H1 (cell line): ENCODE results near the gene TFF1. TPM values are rescaled to one million over a fixed set of nuclear protein-coding genes. Genes with fewer than 3 reads are reported as not detected.

Experiments
- CTCF ChIA-PET: fragments of 300-600 bp; sonication (Branson Sonifier 250); formaldehyde crosslinking; loops from one replicate; lab custom pipeline; 2021; ENCODE audit not compliant: partially characterized antibody; lab: Charles Lee
- POLR2A ChIA-PET: fragments of 300-600 bp; sonication (Branson Sonifier 250); formaldehyde crosslinking; loops from one replicate; lab custom pipeline; 2021; ENCODE audit warnings: inconsistent platforms; ENCODE audit not compliant: partially characterized antibody; lab: Charles Lee
- DNase-seq, 2 experiments: peaks; one replicate each; pipeline versions ENCODE4 v3.0.0 to v3.0.0-alpha.2; 2010 to 2022; ENCODE audit warnings: low spot score in 2 of 2, low read depth in 1 of 2, mixed read lengths in 1 of 2
- FAIRE-seq: peaks from 2 replicates; lab custom pipeline; 2011; peaks lifted over from hg19 to GRCh38; lab: Jason Lieb, UNC
- H2AFZ ChIP-seq: 2 replicates; pipeline ENCODE4 v1.8.1; 2012; ENCODE audit warnings: low read length, inconsistent platforms
- H2AK5ac ChIP-seq: 2 replicates; pipeline ENCODE4 v1.6.1; 2013; ENCODE audit warnings: low read depth, low read length
- H2BK120ac ChIP-seq: replicated peaks from 2 replicates; pipeline ENCODE3; 2013; ENCODE audit warnings: low read depth, low read length, inconsistent platforms
- H2BK12ac ChIP-seq: 2 replicates; pipeline ENCODE4 v1.6.1; 2013; ENCODE audit warnings: low read depth, low read length
- H2BK15ac ChIP-seq: 2 replicates; pipeline ENCODE4 v1.6.1; 2013; ENCODE audit warnings: low read length
- H2BK20ac ChIP-seq: 2 replicates; pipeline ENCODE4 v1.6.1; 2013; ENCODE audit warnings: low read length
- H2BK5ac ChIP-seq: 2 replicates; pipeline ENCODE4 v1.6.1; 2013; ENCODE audit warnings: low read depth, low read length
- H3K14ac ChIP-seq: 2 replicates; pipeline ENCODE4 v1.6.1; 2013; ENCODE audit warnings: inconsistent platforms; ENCODE audit not compliant: insufficient read length
- H3K18ac ChIP-seq: 2 replicates; pipeline ENCODE4 v1.6.1; 2013; ENCODE audit warnings: low read length; ENCODE audit errors: extremely low read depth
- H3K23ac ChIP-seq: 2 replicates; pipeline ENCODE4 v1.6.1; 2013; ENCODE audit warnings: inconsistent platforms; ENCODE audit not compliant: insufficient read length
- H3K23me2 ChIP-seq: 2 replicates; pipeline ENCODE4 v1.6.1; 2013; ENCODE audit warnings: low read depth, low read length
- H3K27ac ChIP-seq: 2 replicates; pipeline ENCODE4 v1.6.1; 2011; ENCODE audit warnings: low read depth, low read length, inconsistent platforms
- H3K27me3 ChIP-seq, 4 experiments: replicated peaks in 1 of 4; 1 replicate in 1 of 4; 2 replicates in 3 of 4; pipeline versions ENCODE4 v1.6.1 to v1.8.1; 2011 to 2013; ENCODE audit warnings: low read length in 3 of 4, mild to moderate bottlenecking in 3 of 4, inconsistent platforms in 2 of 4, mixed read lengths in 2 of 4, moderate library complexity in 1 of 4; ENCODE audit not compliant: control insufficient read depth in 3 of 4, insufficient read depth in 3 of 4; ENCODE audit errors: extremely low read depth in 1 of 4
- H3K36me3 ChIP-seq, 4 experiments: 2 replicates each; pipeline versions ENCODE4 v1.6.1 to v1.8.1; 2011 to 2013; ENCODE audit warnings: mild to moderate bottlenecking in 4 of 4, low read length in 3 of 4, moderate library complexity in 2 of 4, control low read depth in 1 of 4, inconsistent platforms in 1 of 4; ENCODE audit not compliant: insufficient read depth in 4 of 4, control insufficient read depth in 2 of 4
- H3K4ac ChIP-seq: replicated peaks from 2 replicates; pipeline ENCODE3; 2013; ENCODE audit warnings: low read length, low read depth, mixed read lengths, inconsistent platforms; ENCODE audit not compliant: insufficient read length
- H3K4me1 ChIP-seq, 4 experiments: replicated peaks in 1 of 4; 1 replicate in 1 of 4; 2 replicates in 3 of 4; pipeline versions ENCODE4 v1.6.1 to v1.8.1; 2011 to 2013; ENCODE audit warnings: low read length in 3 of 4, inconsistent platforms in 2 of 4, mixed read lengths in 1 of 4; ENCODE audit not compliant: insufficient read depth in 4 of 4, control insufficient read depth in 3 of 4
- H3K4me2 ChIP-seq, 2 experiments: 2 replicates each; pipeline versions ENCODE4 v1.6.1 to v1.8.1; 2011 to 2013; ENCODE audit warnings: low read depth in 2 of 2, low read length in 2 of 2, control low read depth in 1 of 2, inconsistent platforms in 1 of 2, mild to moderate bottlenecking in 1 of 2; ENCODE audit not compliant: insufficient read depth in 1 of 2
- H3K4me3 ChIP-seq, 4 experiments: fragments of 200-600, 300-600 bp in 1 of 4; sonication (generic), shearing (Covaris generic), sonication (Bioruptor Twin) in 1 of 4; 2 replicates each; pipeline versions ENCODE4 v1.5.1 to v1.8.1; 2011 to 2016; ENCODE audit warnings: low read length in 4 of 4, low read depth in 3 of 4, control low read depth in 2 of 4, inconsistent platforms in 2 of 4, mild to moderate bottlenecking in 2 of 4, mixed read lengths in 1 of 4, moderate library complexity in 1 of 4; ENCODE audit not compliant: insufficient read depth in 2 of 4; ENCODE audit errors: extremely low read depth in 1 of 4
- H3K56ac ChIP-seq: replicated peaks from 2 replicates; pipeline ENCODE3; 2013; ENCODE audit warnings: low read depth, mild to moderate bottlenecking, mixed read lengths, low read length, inconsistent platforms; ENCODE audit not compliant: insufficient read length
- H3K79me1 ChIP-seq: 2 replicates; pipeline ENCODE4 v1.6.1; 2013; ENCODE audit warnings: low read depth, low read length, control low read depth
- H3K79me2 ChIP-seq, 2 experiments: 2 replicates each; pipeline versions ENCODE4 v1.6.1 to v1.8.1; 2012 to 2013; ENCODE audit warnings: low read length in 2 of 2, mild to moderate bottlenecking in 2 of 2, inconsistent platforms in 1 of 2; ENCODE audit not compliant: insufficient read depth in 2 of 2, control insufficient read depth in 1 of 2
- H3K9ac ChIP-seq, 4 experiments: replicated peaks in 1 of 4; 1 replicate in 1 of 4; 2 replicates in 3 of 4; pipeline versions ENCODE4 v1.6.1 to v1.8.1; 2011 to 2013; ENCODE audit warnings: low read depth in 3 of 4, low read length in 3 of 4, control low read depth in 2 of 4, mild to moderate bottlenecking in 2 of 4, moderate library complexity in 2 of 4, inconsistent platforms in 1 of 4; ENCODE audit errors: extremely low read depth in 1 of 4
- H3K9me3 ChIP-seq, 2 experiments: 2 replicates each; pipeline versions ENCODE4 v1.6.1 to v1.8.1; 2012 to 2013; ENCODE audit warnings: mild to moderate bottlenecking in 2 of 2, moderate library complexity in 2 of 2, control low read depth in 1 of 2, inconsistent platforms in 1 of 2, low read depth in 1 of 2, low read length in 1 of 2, mixed read lengths in 1 of 2; ENCODE audit not compliant: insufficient read depth in 2 of 2
- H4K20me1 ChIP-seq, 2 experiments: replicated peaks in 1 of 2; 2 replicates each; pipeline versions ENCODE3 to v1.8.1; 2011 to 2013; ENCODE audit warnings: inconsistent platforms in 2 of 2, low read length in 2 of 2, mild to moderate bottlenecking in 1 of 2; ENCODE audit not compliant: insufficient read depth in 2 of 2, control insufficient read depth in 1 of 2
- H4K5ac ChIP-seq: 2 replicates; pipeline ENCODE4 v1.6.1; 2013; ENCODE audit warnings: low read length, low read depth, mixed read lengths, inconsistent platforms; ENCODE audit not compliant: insufficient read length
- H4K8ac ChIP-seq: 2 replicates; pipeline ENCODE4 v1.8.0; 2013; ENCODE audit warnings: mild to moderate bottlenecking, moderate library complexity, low read length, inconsistent platforms; ENCODE audit not compliant: insufficient read depth; ENCODE audit errors: extremely low read depth
- H4K91ac ChIP-seq: replicated peaks from 2 replicates; pipeline ENCODE3; 2013; ENCODE audit warnings: low read length, mixed read lengths, inconsistent platforms; ENCODE audit not compliant: insufficient read length
- ATF3 ChIP-seq: IDR thresholded peaks from 2 replicates; pipeline ENCODE4 v1.6.1; 2011; ENCODE audit warnings: low read depth, mild to moderate bottlenecking, low read length; ENCODE audit not compliant: insufficient read depth
- MAX ChIP-seq: IDR thresholded peaks from 2 replicates; pipeline ENCODE4 v1.6.1; 2012; ENCODE audit warnings: inconsistent platforms
- SIN3A ChIP-seq, 2 experiments: IDR thresholded peaks in 1 of 2; conservative IDR thresholded peaks in 1 of 2; 2 replicates each; pipeline ENCODE4 v1.6.1; 2011 to 2012; ENCODE audit warnings: low read length in 2 of 2, improper control_type of control experiment in 1 of 2, low read depth in 1 of 2, mild to moderate bottlenecking in 1 of 2
- WGBS, 2 experiments: shearing (Covaris generic) in 1 of 2; methylation state at CpG; one replicate each; pipeline versions ENCODE4 v1.1.6 to v1.1.7; 2013 to 2015; ENCODE audit warnings: low lambda C conversion rate in 2 of 2, mixed read lengths in 2 of 2, inconsistent platforms in 1 of 2, low coverage in 1 of 2, missing lambda C conversion rate in 1 of 2; ENCODE audit not compliant: insufficient replicate concordance in 2 of 2, insufficient coverage in 1 of 2, insufficient read length in 1 of 2; ENCODE audit errors: extremely low coverage in 1 of 2, missing lambda C conversion rate in 1 of 2; 5-methylcytosine and 5-hydroxymethylcytosine counted together
- polyA plus RNA-seq, 7 experiments: library from polyadenylated mRNA; depleted of rRNA in 3 of 7; stranded (reverse) in 5 of 7; unstranded in 2 of 7; fragments of >200 nt in 5 of 7; fragments of 200-250 nt in 2 of 7; gene quantifications; 1 replicate in 5 of 7; 2 replicates in 1 of 7; 4 replicates in 1 of 7; pipeline versions ENCODE4 v1.2.1 to v1.2.3, GENCODE V29; 2011 to 2013; ENCODE audit warnings: missing spikeins in 2 of 7, mixed read lengths in 2 of 7
- total RNA-seq: library from RNA; stranded (reverse); fragmentation: NEBNext Ultra II Directional; extraction: Animal tissue kit (Norgen Biotek cat#: 25700); gene quantifications from 2 replicates; pipeline ENCODE4 v1.2.1, GENCODE V29; 2021

Gene TFF1
- total and polyA plus RNA-seq, 2 of the 8 experiments (the other 6 are each of a cell fraction or from before 2014, with no cell fraction given) = not detected

DNA sequence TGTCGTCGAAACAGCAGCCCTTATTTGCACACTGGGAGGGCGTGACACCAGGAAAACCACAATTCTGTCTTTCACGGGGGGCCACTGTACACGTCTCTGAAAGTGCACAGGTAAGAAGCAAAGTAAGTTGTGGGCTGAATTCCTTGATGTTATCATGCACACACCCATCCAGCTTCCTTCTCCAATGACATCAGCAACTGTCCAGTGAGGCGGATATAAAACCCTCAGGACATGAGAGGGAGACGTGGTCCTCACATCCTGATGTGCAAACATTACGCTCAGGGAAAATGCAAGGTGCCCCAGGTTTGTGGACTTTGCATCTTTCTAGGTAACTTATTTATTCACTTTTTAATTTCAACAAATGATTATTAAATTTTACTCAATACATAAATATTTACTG lies 3.0 kb downstream of the TFF1 start:
- Histone ChIP-seq H2BK120ac (no peak overlapping the region), H3K14ac (no peak overlapping the region), H3K4me1 (no peaks in the 10 kb centered on the region; a peak in 2 of 7 replicates), H2AK5ac (no peak overlapping the region), H3K79me2 (no peaks in the 10 kb centered on the region), H2BK20ac (no peak overlapping the region), H3K23ac (no peak overlapping the region), H3K23me2 (no peaks in the 10 kb centered on the region), H3K27me3 (no peaks in the 10 kb centered on the region), H3K4me2 (no peak overlapping the region), H3K18ac (no peak overlapping the region), H4K8ac (no peak overlapping the region), H4K20me1 (no peaks in the 10 kb centered on the region), H2BK12ac (no peak overlapping the region), H3K4ac (no peak overlapping the region), H3K9ac (no peak overlapping the region), H3K9me3 (peaks cover 8% of the 10 kb centered on the region in 2 experiments), H3K56ac (no peak overlapping the region), H3K4me3 (no peak overlapping the region), H2AFZ (no peak overlapping the region), H3K36me3 (no peaks in the 10 kb centered on the region), H4K5ac (no peak overlapping the region), H3K27ac (no peak overlapping the region), H3K79me1 (no peaks in the 10 kb centered on the region), H2BK15ac (no peak overlapping the region), H2BK5ac (no peak overlapping the region), H4K91ac (no peak overlapping the region)
- no peak for DNase-seq
- POLR2A ChIA-PET = no interaction called here
- TF ChIP-seq MAX (no peak), SIN3A (conservative IDR thresholded peaks at IDR 0.05 in 1 of 2, IDR thresholded peaks at IDR 0.05 in 1 of 2; ENCODE audit: low read depth in 1 of 2, low read length in 2 of 2) (no peak), ATF3 (no peak)
- CTCF ChIA-PET = interaction anchor here (1.2 to 4.0 kb wide), 2 partner anchors 18 to 25 kb away, joined by 5 to 28 read pairs; no protein-coding TSS in a partner anchor
- WGBS, 2 experiments = 87% methylated on average over 8 of the region's 8 CpGs; no CpG with 5 or more reads in 1 of the 2 experiments
- FAIRE-seq = no peak
